GM19397 (cell line): ENCODE data around the gene LARGE1.

Source experiments
- ATAC-seq: cut with Tn5 transposase; IDR thresholded peaks from one replicate; pipeline ENCODE4 v1.9.1; 2021; ENCODE audit warnings: mild to moderate bottlenecking, moderate library complexity; ENCODE audit not compliant: unreplicated experiment

Gene LARGE1

DNA sequence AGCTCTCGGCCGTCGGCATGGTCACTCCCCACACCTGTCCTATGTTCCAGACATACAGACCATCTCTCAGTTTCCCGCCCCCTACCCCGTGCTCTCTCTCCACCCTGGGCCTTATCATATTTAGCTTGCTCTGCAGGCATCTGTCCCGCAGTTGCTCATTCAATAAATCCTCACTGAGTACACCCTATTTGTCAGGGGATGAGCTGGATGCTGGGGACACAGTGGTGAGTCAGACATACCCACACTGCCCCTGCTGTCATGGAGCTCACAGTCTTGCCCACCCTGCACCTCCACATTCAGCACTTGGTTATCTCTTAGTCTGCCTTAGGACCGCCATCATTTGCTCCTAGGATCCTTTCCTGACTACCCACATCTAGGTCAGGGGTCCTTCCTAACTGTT is 313.8 kb downstream of the LARGE1 start:
- ATAC-seq: no peak

- no peak for ATAC-seq
These were observed 314.6 kb downstream of the LARGE1 start for GRCh38 chr22:33605666-33606065.

GRCh38 chr22:33605221-33605620 is 315.1 kb downstream of the LARGE1 start:
- ATAC-seq: no peak

DNA sequence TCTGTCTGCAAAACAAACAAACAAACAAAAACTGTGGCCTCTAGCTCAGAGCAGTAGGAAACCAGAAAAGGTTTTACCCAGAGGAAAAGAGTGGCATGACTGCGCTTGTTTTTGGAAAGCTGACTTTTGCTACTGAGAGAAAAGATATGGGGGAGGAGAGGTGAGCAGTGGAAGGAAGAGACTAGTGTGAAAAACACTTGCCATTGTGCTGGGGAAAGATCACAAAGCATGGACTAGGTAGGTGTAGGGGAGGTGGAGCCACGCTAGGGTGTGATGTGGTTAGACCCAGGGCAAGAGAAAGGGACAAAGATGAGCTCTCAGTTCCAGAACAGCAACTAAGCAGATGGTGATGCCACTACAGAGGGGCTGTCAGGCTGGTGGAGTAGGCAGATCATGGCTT is 319.2 kb downstream of the LARGE1 start:
- ATAC-seq: no peak

- ATAC-seq: no peak
These were observed 319.7 kb downstream of the LARGE1 start for GRCh38 chr22:33600595-33600994.

- no peak for ATAC-seq
These were observed 320.2 kb downstream of the LARGE1 start for GRCh38 chr22:33600113-33600512.

DNA sequence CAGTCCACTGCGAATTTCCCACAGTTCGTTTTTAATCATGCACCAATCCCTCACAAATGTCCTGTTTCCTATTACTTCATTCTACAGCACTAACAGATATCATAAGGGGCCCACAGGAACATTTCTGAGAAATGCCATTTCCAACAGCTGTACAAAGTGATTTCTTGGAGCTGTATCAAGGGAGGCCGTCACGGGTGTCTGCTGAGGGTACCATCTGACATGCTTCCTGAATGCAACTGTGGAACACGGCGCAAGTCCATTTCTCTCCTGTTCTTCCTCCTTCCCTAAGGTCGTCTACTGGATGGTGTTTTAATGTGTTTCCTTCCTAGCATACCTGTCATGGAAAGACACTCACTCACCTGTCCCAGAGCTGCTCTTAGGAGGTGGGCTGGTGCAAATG is 320.7 kb downstream of the LARGE1 start:
- no peak for ATAC-seq

DNA sequence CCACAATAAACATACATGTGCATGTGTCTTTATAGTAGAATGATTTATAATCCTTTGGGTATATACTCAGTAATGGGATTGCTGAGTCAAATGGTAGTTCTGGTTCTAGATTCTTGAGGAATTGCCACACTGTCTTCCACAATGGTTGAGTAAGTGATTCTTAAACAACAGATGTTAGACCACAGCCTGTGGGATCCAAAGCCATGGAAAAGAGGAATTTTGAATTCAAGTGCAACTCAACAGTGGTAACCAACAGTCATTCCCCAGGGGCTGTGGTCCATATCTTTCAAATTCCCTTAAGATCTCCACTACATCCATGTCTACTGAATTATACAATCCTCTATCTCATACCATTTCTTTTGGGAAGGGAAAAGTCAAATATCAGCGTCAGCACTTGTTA is 321.5 kb downstream of the LARGE1 start:
- ATAC-seq: no peak

- ATAC-seq: no peak
These were observed 322.8 kb downstream of the LARGE1 start for GRCh38 chr22:33597274-33597985.

GRCh38 chr22:33593818-33594217 is 326.5 kb downstream of the LARGE1 start:
- no peak for ATAC-seq

GRCh38 chr22:33591946-33592345 is 328.3 kb downstream of the LARGE1 start:
- no peak for ATAC-seq

DNA sequence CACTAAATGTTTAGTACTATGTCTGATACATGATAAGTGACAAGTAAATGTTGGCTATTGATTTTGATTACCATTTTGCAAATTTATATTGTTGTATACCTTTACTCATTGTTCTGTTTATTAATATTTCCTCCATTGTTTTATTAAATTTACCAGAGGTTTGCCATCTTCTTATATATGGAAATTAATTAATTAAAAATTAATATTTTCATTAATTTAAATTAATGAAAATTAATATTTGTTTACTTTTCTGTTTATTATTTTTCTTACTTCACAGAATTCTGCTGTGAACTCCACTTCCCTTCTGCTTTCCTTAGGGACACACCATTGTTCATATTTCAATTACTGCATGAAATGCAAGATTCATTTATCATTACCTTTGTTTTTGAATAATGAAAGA is 331.0 kb downstream of the LARGE1 start:
- ATAC-seq: no peak

GRCh38 chr22:33588860-33589259 is 331.4 kb downstream of the LARGE1 start:
- ATAC-seq: no peak

- ATAC-seq: no peak
These were observed 336.1 kb downstream of the LARGE1 start for GRCh38 chr22:33584152-33584551.

- ATAC-seq: no peak
These were observed 337.4 kb downstream of the LARGE1 start for GRCh38 chr22:33582822-33583400.

DNA sequence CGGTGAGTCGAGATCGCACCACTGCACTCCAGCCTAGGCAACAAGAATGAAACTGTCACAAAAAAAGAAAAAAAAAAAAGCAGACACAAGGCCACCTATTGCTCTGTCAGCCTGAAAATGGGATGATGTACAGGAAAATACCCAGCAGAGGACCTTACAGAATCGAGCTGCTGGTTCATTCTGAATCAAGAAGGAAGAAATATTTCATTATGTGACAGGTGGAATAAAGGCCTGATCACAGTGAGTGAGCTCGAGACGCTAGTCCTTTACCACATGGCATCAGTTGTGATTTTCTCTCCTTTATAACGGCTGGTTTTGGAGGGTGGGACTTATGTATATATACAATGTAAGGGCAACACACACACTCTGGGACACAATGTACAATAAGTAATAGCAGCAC is 340.0 kb downstream of the LARGE1 start:
- ATAC-seq: no peak

DNA sequence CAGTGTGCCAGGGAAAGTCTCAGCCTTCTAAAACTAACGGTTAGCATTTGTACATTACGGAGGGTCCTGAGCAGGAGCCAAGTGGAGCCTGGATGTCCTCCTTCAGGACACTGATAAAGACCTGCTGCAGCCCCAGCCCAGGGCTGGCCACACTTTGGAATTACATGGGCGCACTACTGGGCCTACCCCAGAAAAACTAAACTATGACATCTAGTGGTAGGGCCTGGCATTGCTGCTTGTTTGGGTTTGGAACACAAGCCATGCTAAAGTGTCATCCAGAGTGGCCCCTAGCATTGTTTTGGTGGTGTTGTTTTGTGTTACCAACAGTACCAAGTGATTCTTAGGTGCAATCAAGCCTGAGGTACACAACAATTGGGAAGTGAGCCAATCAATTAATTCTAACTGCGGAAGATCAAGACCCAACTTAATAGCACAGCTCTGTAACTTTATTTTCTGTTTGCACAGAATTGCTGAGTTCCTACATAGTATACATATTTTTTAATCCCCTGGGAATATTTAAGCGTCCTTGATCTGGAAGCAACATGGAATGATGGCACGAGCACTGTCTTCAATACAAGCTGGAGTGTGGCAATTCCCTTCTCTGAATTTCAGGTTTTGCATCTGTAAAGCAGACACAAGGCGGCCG is 340.7 kb downstream of the LARGE1 start:
- no peak for ATAC-seq

DNA sequence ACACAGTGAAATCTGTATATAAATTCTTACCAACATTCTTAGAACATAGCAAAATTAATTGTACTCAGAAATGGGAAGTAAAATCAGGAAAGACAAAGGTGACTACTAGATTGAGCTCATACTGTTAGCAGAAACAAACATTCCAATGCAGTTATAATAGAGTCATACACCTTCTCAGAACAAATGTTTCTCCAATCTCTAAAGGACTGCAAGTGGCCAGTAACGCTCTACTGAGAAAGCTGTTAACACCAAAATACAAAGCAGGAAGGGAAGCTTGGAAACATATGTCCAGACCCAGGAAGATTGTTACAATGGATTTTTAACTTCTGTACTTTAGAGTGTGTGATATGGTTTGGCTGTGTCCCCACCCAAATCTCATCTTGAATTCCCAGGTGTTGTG is 341.5 kb downstream of the LARGE1 start:
- no peak for ATAC-seq

DNA sequence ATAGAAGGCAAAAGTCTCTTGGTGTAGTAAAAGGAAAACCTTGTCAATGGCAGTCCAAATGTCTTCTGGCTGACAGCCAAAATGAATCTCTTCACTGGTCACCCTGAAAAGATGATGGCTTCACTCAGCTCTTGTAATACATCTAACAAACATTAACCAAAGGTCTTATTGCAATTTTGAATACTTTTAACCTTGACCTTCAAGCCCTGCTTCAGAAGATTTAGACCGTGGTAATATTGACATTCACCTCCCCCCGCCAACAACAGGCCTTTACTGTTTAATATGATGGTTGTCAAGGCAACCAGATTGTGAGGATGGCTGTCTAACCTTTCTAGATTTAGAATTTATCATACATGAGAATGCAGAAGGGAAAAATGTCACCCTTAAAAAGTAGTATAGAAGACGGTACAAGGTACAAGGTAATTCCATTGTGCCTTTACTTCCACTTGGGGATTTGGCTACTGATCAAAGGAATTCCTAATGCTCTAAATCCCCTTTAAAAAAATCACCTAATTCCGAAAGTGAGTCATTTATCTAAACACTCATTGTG is 342.3 kb downstream of the LARGE1 start:
- ATAC-seq: no peak

DNA sequence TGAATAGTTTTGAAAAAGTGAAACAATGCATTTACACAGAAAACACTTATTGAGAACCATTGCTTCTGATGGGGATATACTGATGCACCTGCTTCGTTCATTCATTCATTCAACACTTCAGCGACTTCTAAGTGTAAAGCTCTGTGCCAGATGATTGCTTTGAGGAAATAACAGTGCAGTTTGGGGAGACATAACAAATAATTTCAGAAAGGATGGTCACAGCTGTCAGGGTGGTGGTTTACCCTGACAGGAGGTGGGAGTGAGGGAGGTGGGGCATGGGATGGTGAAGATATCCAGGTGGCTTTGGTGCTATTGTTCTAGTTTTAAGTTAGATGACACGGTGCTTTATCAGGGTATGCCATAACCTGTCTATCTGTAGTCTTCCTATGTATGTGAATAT is 344.1 kb downstream of the LARGE1 start:
- no peak for ATAC-seq

DNA sequence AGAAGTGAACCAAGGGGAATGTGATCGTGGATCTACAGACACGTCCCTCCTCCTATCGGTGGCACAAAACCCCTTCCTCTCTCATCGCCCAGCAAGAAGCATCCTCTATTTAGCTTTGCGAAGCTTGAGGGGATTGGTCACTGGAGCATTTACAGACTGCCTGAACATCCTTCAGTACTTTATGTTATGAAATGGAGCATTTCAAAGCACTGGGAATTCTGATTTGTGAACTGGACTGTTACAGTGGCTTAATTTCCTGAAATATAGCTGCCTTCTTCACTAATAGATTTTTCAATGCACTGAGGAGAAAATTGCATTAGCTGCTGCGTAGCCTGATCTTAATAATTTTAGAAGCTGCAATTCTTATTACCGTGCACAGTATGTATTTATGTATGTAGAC is 344.5 kb downstream of the LARGE1 start:
- ATAC-seq: no peak

GRCh38 chr22:33575041-33575440 is 345.2 kb downstream of the LARGE1 start:
- ATAC-seq: no peak
